Calu3 (cell line): Measurements from ENCODE around the gene NOL4L. TPM values are rescaled to one million over a fixed set of nuclear protein-coding genes. Genes with fewer than 3 reads are reported as not detected.
A peak's percentile ranks its signal among the peaks of the same experiment; 100 is the strongest.

Experiments
- BruUV-seq: library from RNA; stranded (reverse); fragments of 400-500 nt; replicated peaks from 2 replicates; lab custom pipeline; 2021; lab: Mats Ljungman, UMichigan
- CTCF ChIA-PET: fragments of 300-600 bp; sonication (Branson Sonifier 250); formaldehyde crosslinking; loops from one replicate; lab custom pipeline; 2022; ENCODE audit warnings: antibody characterized with exemption; lab: Charles Lee
- DNase-seq: peaks from one replicate; pipeline ENCODE4 v3.0.0; 2022
- H3K27ac Mint-ChIP-seq: one replicate; pipeline ENCODE4 v1.8.0; 2022; ENCODE audit warnings: mixed read lengths; ENCODE audit not compliant: unreplicated experiment
- H3K27me3 Mint-ChIP-seq: one replicate; pipeline ENCODE4 v1.8.0; 2022; ENCODE audit warnings: mixed read lengths; ENCODE audit not compliant: unreplicated experiment
- H3K36me3 Mint-ChIP-seq: one replicate; pipeline ENCODE4 v1.8.0; 2022; ENCODE audit warnings: mild to moderate bottlenecking, moderate library complexity, mixed read lengths; ENCODE audit not compliant: insufficient read depth, unreplicated experiment
- H3K4me1 Mint-ChIP-seq: one replicate; pipeline ENCODE4 v1.8.0; 2022; ENCODE audit warnings: mild to moderate bottlenecking, low read depth, mixed read lengths; ENCODE audit not compliant: unreplicated experiment
- H3K4me3 Mint-ChIP-seq: one replicate; pipeline ENCODE4 v1.8.0; 2022; ENCODE audit warnings: mild to moderate bottlenecking, low read depth, moderate library complexity, mixed read lengths; ENCODE audit not compliant: unreplicated experiment
- H3K9me3 Mint-ChIP-seq: one replicate; pipeline ENCODE4 v1.8.0; 2022; ENCODE audit warnings: low read depth, mixed read lengths; ENCODE audit not compliant: unreplicated experiment
- intact Hi-C: fragments of 100-400 bp; cut with micrococcal nuclease; formaldehyde crosslinking; loops from one replicate; pipeline ENCODE4 v1.10.0; 2022; ENCODE audit not compliant: unreplicated experiment
- total RNA-seq: library from RNA; stranded (reverse); gene quantifications from 2 replicates; pipeline ENCODE4 v1.2.3, GENCODE V29; 2022
- TF ChIP-seq, protein P1 (sequence below): fragments of 200-600 bp; IDR thresholded peaks from one replicate; pipeline ENCODE4 v1.8.0; 2022; ENCODE audit warnings: antibody characterized with exemption; ENCODE audit not compliant: unreplicated experiment

NOL4L gene
- total RNA-seq, 1 experiment from 2014 or later = 46.9 TPM

DNA sequence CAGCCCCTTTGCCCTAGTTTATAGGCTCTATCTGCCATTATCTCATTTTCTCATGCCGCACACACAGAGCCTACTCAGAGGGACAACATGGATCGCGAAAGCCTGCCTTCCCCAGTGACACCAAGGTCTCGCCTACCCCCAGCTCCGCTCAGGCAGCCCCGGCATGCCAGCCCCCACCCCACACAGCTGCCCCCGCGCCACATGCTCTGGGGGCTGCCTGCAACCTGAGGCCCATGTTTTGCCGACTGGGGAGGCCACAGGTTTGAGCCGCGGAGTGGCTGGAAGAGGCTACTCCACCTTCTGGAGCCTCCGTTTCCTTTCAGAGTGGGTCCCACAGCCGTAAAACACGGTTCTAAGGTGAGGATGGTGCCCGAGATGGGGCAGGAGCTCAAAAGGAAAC is 124.9 kb downstream of the NOL4L start:
- no peak for DNase-seq
- CTCF ChIA-PET = no interaction called here
- Mint-ChIP-seq H3K27me3 (no peaks in the 10 kb centered on the region), H3K9me3 (no peaks in the 10 kb centered on the region), H3K36me3 (peaks cover 63% of the 10 kb centered on the region), H3K4me1 (peaks cover 9% of the 10 kb centered on the region), H3K4me3 (no peak overlapping the region), H3K27ac (no peak overlapping the region)
- BruUV-seq = no TSS peak
- intact Hi-C loops = no loop called here
- TF ChIP-seq, protein P1, sequence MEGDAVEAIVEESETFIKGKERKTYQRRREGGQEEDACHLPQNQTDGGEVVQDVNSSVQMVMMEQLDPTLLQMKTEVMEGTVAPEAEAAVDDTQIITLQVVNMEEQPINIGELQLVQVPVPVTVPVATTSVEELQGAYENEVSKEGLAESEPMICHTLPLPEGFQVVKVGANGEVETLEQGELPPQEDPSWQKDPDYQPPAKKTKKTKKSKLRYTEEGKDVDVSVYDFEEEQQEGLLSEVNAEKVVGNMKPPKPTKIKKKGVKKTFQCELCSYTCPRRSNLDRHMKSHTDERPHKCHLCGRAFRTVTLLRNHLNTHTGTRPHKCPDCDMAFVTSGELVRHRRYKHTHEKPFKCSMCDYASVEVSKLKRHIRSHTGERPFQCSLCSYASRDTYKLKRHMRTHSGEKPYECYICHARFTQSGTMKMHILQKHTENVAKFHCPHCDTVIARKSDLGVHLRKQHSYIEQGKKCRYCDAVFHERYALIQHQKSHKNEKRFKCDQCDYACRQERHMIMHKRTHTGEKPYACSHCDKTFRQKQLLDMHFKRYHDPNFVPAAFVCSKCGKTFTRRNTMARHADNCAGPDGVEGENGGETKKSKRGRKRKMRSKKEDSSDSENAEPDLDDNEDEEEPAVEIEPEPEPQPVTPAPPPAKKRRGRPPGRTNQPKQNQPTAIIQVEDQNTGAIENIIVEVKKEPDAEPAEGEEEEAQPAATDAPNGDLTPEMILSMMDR = no peak

DNA sequence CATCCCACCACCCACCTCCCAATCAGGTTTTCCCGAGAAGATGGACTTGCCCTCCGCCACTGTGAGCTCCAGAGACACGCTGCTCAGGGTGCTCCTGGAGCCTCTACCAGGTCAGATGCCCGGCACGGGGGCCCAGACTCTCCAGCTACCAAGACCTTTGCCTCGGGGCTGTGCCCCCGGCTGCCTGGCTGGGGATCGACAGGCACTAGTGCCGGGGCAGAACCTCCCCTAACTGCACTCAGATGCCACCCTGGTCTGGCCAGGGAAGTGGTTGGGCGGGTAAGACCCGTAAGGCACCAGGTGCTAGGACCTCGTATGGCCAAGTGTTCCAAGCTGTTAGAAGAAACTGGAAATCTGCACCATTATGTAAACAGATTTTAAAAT is 126.3 kb downstream of the NOL4L start:
- BruUV-seq = no TSS peak
- Mint-ChIP-seq H3K36me3 (peaks cover 66% of the 10 kb centered on the region), H3K27me3 (no peaks in the 10 kb centered on the region), H3K4me3 (no peak overlapping the region), H3K4me1 (no peaks in the 10 kb centered on the region), H3K27ac (no peak overlapping the region), H3K9me3 (no peaks in the 10 kb centered on the region)
- no peak for DNase-seq
- TF ChIP-seq, protein P1 = no peak
- CTCF ChIA-PET = interaction anchor here (0.6 kb wide), 1 partner anchor 99 kb away, joined by 3 read pairs; no protein-coding TSS in a partner anchor
- intact Hi-C loops = no loop called here

DNA sequence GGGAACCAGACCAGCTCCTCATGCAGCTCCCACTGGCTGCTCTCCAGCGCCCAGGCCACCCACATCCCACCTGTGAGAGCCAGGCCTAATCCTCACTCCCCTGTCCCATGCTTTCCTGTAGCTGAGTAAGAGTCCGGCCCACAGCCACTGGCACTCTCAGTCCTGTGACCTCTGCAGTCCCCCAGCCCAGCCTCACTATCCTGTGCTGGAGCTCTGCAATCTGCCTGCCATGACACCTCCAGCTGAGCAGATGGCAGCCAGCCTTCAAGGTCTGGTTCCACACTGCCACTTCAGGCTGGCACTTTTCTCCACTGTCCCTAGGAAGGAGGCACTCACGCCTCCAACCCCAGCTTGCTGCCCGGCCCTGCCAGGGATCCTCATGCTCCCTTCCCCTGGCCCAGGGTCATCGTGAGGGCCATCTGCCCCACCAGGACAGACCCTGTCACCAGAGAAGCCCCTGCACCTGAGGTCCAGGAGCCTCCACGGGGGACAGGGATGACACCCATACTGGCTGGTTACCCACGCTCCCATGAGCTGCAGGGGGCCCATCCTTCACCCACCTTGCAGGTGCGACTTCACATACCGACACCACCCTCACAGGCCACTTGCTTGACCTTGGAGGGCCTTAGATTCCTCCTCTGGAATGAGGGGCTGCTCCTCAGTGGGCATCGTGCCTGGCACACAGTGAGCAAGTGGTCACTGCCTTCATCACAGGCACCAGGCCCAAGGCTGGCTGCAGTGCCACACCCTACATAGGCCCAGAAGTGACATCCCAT is 126.9 kb downstream of the NOL4L start:
- Mint-ChIP-seq H3K36me3 (peaks cover 71% of the 10 kb centered on the region), H3K9me3 (no peaks in the 10 kb centered on the region), H3K27ac (peak overlapping the region; percentile 55), H3K27me3 (no peaks in the 10 kb centered on the region), H3K4me1 (no peaks in the 10 kb centered on the region), H3K4me3 (no peak overlapping the region)
- CTCF ChIA-PET = interaction anchor here (0.6 kb wide), 2 partner anchors 99 to 138 kb away, joined by 3 read pairs; no protein-coding TSS in a partner anchor
- TF ChIP-seq, protein P1 = no peak
- intact Hi-C loops = no loop called here
- no TSS peak for BruUV-seq
- no peak for DNase-seq

DNA sequence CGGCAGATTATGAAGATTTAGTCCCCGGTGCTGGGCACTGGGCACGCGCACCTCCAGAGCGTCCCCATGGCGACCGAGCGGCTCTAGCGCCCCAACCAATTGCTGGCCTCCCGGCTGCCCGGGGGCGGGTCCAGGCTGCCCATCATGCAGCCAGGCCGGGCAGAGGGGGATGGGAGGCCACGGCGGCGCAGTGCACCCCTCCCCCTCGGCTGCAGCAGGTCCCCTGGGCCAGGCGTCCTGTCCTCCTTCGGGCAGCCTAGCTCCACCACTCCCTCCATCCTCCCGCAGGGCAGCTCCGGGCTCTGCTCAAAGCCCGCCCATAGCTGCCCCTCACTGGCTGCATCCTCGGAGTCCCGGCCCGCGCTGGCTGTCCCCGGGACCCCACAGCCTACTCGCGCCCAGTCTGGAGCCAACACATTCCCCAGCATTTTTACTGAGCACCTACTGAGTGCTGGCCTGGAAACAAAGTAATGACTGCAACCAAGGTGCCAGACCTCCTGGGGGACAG is 127.6 kb downstream of the NOL4L start:
- Mint-ChIP-seq H3K4me3 (no peak overlapping the region), H3K27me3 (no peaks in the 10 kb centered on the region), H3K4me1 (no peaks in the 10 kb centered on the region), H3K36me3 (peaks cover 69% of the 10 kb centered on the region), H3K9me3 (no peaks in the 10 kb centered on the region), H3K27ac (no peak overlapping the region)
- CTCF ChIA-PET = interaction anchor here (0.6 kb wide), 1 partner anchor 137 kb away, joined by 3 read pairs; no protein-coding TSS in a partner anchor
- intact Hi-C loops = no loop called here
- DNase-seq = no peak
- no TSS peak for BruUV-seq
- TF ChIP-seq, protein P1 = no peak
